Measurements from ENCODE around the gene SIKE1.

- TF ChIP-seq CTCF (conservative IDR thresholded peaks at IDR 0.05; ENCODE audit: low read depth, low read length) (no peak), EZH2 (IDR thresholded peaks at IDR 0.05; ENCODE audit: borderline replicate concordance, low read depth, low read length, poor library complexity, severe bottlenecking) (no peak)
These were observed 2.0 kb upstream of the SIKE1 start for GRCh38 chr1:114782476-114782875.

Data from A673 (cell line).